HG02571 (cell line): ENCODE measurements around the gene LMX1B.

Source experiments
- ATAC-seq: cut with Tn5 transposase; IDR thresholded peaks from one replicate; pipeline ENCODE4 v1.9.1; 2021; ENCODE audit warnings: mild to moderate bottlenecking, moderate library complexity; ENCODE audit not compliant: unreplicated experiment

Gene LMX1B

DNA sequence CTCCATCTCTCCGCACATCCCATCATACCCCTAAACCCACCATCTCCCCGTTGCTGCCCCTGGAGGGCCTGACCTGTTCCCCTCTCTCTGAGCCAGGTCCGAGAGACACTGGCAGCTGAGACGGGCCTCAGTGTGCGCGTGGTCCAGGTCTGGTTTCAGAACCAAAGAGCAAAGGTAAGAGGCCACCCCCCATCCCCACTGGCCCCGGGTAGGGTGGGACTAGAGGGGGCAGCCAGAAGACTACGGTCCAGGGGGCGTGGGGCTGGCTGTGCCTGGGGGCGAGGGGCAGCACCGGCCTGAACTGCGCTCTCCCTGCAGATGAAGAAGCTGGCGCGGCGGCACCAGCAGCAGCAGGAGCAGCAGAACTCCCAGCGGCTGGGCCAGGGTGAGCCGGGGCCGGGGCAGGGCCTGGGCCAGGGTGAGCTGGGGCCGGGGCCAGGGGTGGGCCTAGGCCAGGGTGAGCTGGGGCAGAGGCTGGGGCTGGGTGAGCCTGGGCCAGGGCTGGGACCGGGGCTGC, 79.8 kb downstream of the LMX1B start:
- no peak for ATAC-seq

GRCh38 chr9:126694206-126695081, 80.7 kb downstream of the LMX1B start:
- no peak for ATAC-seq

DNA sequence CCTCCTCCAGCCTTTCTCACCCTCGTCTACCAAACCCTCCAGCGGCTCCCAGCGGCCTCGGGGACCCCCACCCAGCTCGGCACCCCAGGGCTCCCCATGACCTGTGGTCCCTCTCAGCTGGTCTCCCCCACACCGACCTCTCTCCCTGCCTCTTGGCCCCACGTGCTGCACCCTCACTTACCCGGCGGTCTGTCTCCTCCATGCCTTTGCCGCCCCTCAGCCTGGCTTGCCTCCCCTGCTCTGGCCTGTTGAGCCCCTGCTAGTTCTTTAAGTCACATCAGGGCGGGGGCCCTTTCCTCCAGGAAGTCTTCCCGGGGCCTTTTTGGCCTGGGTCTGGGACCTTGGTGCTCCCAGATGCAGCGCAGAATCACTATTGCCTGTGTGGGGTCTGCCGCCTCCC, 81.5 kb downstream of the LMX1B start:
- no peak for ATAC-seq

- ATAC-seq: no peak
These were observed 82.1 kb downstream of the LMX1B start for GRCh38 chr9:126695701-126696400.

- no peak for ATAC-seq
These were observed 82.8 kb downstream of the LMX1B start for GRCh38 chr9:126696401-126697145.

DNA sequence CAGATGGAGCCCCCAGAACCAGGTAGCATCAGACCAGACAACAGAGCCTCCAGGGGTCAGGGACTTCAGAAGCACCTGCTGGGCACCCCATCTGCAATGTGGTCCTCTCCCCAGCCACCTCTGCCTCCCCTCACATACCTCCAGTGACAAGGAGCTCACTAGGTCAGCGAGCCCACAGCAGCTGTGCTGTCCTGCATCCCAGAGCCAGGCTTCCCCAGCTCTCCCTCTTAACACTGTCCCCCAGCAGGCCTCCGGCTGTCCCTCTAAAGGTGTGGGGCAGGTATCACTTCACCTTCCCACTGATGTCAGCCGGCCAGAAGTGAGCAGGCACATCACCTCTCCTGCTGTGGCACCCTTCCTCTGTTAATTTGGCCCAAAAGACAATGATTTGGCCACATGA, 83.6 kb downstream of the LMX1B start:
- ATAC-seq: no peak

DNA sequence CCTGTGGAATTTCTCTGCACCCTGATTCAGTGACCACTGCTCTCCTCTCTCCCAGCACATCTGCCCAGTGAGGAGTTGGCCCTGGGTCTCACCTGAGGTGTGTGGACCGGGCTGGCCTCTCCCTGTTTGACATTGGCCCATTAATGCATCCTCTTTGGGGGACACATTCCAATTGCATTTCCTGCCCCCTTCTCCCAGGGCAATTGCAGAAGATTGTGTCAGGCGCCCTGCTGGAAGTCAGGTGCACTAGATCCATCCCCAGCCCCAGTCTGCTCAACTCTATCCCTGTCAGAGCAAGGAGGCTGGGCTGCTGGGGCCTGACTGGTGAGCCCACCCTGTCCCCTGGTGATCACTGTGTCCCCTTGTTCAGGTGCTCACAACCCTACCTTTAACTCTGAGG, 84.5 kb downstream of the LMX1B start:
- ATAC-seq: no peak

DNA sequence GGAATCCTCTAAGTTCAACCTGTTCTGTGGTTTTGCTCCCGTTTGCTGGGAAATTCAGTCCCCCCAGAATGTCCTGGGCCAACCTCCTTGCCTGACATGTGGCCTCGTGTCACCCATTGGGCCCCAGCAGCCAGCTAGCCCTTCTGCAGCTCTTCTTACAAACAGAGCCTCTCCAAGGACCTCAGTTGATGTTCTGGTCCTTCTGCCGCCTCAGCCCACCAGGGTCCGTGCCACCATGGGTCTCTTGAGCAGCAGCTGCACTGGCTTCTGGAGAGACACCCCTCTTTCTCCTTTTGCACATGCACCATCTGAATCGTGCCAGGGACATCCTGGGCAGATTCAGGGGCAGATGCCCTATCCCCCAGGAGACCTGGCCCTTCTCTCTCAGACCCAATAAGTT, 85.0 kb downstream of the LMX1B start:
- no peak for ATAC-seq

- ATAC-seq: no peak
These were observed 85.7 kb downstream of the LMX1B start for GRCh38 chr9:126699401-126699881.

DNA sequence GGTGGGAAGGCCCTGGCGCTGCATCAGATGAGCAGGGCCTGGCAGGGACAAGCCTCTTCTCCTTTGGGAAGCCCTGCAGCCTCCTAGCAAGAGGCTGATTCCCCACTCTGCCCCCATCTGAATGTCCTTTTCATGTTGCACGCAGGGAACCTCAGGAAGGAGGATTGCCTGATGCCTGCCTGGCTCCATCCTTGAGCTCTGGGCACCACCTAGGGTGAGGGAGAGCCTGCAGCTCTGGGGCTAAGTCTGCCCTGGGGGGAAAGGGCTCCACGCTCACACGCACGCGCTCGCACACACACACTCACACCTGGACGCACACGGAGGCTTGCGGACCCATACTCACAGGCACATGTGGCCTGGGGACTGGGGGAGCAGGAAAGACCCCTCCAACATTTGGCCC, 86.6 kb downstream of the LMX1B start:
- ATAC-seq: no peak

- ATAC-seq: no peak
These were observed 87.4 kb downstream of the LMX1B start for GRCh38 chr9:126700903-126701812.

DNA sequence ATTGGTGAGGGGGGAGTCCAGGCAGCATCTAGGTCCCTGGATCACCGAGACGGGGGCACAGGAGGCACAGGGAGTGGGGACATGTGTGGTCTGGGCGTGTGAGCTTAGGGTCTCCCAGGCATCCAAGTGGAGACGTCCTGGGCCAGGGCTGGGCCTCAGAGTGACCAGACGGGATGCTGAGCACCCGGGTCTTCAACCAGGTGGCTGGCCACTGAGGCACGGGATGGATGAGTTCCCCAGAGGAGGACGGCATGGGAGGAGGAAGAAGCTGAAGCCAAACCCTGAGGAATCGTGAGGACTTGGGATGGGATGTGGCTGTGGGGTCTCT, 88.0 kb downstream of the LMX1B start:
- no peak for ATAC-seq

DNA sequence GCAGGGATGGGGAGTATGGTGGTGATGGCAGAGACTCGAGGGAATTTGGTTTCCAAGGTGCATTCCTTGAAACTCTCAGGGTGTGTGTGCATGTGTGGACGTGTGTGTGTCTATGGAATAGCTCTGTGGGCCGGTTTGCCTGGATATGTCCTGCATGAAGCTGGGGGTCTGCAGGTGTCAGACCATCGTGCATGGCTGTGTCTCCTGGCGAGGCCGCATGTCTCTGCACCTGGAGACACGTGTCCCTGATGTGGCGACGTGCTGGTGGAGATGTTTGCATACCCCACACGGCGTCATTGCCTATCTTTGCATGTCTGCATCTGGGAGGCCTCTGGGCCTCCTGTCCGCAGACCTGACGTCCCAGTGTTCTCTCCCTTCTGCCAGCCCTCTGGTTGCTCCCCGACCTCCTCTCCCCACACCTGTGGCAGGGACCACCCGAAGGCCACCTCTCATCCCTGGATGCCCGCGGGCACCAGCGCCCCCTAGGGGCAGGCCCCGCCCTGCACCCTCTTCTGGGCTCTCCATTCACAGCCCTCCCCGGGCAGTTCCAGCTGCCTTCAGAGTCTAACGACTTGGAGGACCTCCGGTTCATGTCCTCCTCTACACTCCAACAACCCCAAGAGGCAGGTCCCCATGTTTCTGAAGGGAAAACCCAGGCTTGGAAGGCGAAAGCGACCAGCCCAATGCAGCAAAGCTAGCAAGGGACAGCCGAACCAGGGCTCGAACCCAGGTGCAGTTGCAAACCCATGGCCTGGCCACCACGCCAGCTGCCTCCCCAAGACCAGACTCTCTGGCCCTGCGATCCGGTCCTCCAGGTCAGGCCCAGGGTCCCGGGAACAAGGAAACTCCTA, 88.6 kb downstream of the LMX1B start:
- ATAC-seq: no peak

DNA sequence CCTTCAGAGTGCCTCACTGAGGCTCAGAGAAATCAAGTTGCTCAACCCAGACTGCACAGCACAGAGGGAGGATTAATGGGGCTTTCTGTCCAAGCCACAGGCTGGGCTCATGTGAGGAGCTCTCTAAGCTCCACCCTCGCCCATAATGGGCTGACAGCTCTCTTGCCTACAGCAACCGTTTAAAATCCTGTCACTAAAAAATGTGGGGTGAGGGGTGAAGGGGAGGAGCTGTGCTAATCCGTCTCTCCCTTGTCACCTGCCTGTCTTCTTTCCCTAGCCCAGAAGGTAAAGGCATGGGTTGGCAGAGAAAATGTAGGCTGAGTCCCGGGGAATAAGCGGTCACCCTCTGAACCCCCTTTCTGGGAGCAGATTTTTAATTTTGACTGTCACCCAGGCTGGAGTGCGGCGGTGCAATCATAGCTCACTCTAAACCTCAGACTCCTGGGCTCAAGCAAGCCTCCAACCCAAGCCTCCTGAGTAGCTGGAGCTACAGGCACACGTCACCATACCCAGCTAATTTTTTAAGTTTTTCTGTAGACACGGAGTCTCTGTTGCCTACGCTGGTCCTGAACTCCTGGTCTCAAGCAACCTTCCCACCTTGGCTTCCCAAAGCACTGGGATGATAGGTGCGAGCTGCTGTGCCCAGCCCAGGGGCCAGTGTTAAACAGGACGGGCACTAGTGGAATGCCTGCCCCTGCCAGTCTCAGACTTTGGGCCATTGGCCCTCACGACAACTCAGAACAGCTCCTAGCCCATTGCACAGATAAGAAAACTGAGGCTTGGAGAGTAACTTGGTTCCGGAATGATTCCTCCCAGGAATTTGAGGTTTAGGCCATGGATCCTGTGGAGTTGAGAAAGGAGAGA, 89.5 kb downstream of the LMX1B start:
- ATAC-seq: no peak

DNA sequence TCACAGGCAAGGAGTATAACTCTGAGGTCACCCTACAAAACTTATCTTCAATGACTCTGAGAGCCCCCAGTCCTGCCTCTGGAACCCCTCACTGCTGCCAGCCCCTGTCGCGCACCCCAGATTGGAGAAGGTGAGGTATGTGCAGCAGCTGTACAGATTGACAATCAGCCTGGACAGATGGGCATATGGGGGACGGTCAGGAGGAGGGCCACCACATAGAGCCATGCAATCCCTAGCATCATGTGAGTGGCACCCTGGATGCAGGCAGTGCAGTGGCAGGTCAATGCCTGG, 90.1 kb downstream of the LMX1B start:
- no peak for ATAC-seq

DNA sequence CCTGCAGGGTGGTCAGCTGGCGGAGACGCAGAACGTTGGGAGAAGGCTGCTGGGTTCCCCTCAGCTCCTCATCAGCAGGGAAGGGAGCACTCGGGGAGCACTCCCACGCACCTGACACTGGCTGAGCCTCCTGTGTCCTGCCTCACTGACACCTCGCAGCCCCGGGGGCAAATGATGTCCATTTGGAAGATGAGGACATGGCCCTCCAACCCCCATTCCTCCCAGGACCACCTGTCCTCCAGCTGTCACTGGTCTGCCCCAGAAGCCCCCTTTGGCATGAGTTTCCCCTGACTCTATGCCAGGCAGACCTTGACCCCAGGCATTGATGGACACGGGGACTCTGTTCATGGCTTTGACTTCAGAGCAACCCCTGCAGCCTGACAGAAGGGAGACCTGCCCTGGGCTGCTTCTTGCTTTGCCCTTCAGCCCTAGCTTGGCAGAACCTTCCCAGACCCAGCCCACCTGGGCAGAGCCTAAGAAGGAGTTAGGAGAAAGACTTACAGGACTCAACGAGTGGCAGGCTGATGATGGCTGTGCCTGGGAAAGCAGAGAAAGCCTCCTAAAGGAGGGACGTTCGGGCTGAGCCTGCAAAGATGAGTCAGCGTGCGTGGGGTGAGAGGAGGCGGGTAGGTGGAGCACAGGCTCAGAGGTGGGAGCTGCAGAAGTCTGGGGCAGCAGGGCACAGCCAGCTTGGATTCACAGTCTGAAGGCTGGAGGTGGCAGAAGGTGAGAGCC, 90.6 kb downstream of the LMX1B start:
- ATAC-seq: no peak

- ATAC-seq: no peak
These were observed 91.4 kb downstream of the LMX1B start for GRCh38 chr9:126704892-126705766.
